DMS153 treated with DMSO at 0.1 percent for 48 hours (cell line): ENCODE measurements around the gene NLRP1.
A peak's percentile ranks its signal among the peaks of the same experiment; 100 is the strongest.

Experiments used
- DNase-seq: peaks from one replicate; lab custom pipeline; 2025; ENCODE audit not compliant: unreplicated experiment; lab: John Stamatoyannopoulos, UW

The NLRP1 gene

GRCh38 chr17:5526821-5527598 lies 57.3 kb downstream of the NLRP1 start:
- DNase-seq: no peak

- no peak for DNase-seq
Observed at GRCh38 chr17:5523249-5523648, 61.1 kb downstream of the NLRP1 start.

- no peak for DNase-seq
Observed at GRCh38 chr17:5522476-5522875, 61.8 kb downstream of the NLRP1 start.

GRCh38 chr17:5516060-5516792 lies 68.1 kb downstream of the NLRP1 start:
- no peak for DNase-seq

GRCh38 chr17:5514976-5515375 lies 69.3 kb downstream of the NLRP1 start:
- DNase-seq: no peak

- DNase-seq: no peak
Observed at GRCh38 chr17:5513628-5514027, 70.7 kb downstream of the NLRP1 start.

- no peak for DNase-seq
Observed at GRCh38 chr17:5511401-5512225, 72.7 kb downstream of the NLRP1 start.

- DNase-seq: no peak
Observed at GRCh38 chr17:5510771-5511170, 73.5 kb downstream of the NLRP1 start.

- DNase-seq: no peak
Observed at GRCh38 chr17:5509482-5509881, 74.8 kb downstream of the NLRP1 start.

GRCh38 chr17:5508810-5509209 lies 75.5 kb downstream of the NLRP1 start:
- no peak for DNase-seq

- no peak for DNase-seq
Observed at GRCh38 chr17:5506307-5506706, 78.0 kb downstream of the NLRP1 start.

GRCh38 chr17:5502552-5502951 lies 81.8 kb downstream of the NLRP1 start:
- no peak for DNase-seq

- no peak for DNase-seq
Observed at GRCh38 chr17:5501685-5502084, 82.6 kb downstream of the NLRP1 start.

GRCh38 chr17:5500589-5501391 lies 83.5 kb downstream of the NLRP1 start:
- DNase-seq: no peak

- no peak for DNase-seq
Observed at GRCh38 chr17:5500247-5500588, 84.1 kb downstream of the NLRP1 start.

GRCh38 chr17:5499476-5500231 lies 84.7 kb downstream of the NLRP1 start:
- no peak for DNase-seq

- DNase-seq: no peak
Observed at GRCh38 chr17:5492970-5493369, 91.3 kb downstream of the NLRP1 start.

- no peak for DNase-seq
Observed at GRCh38 chr17:5488752-5489151, 95.6 kb downstream of the NLRP1 start.

GRCh38 chr17:5486206-5487124 lies 97.8 kb downstream of the NLRP1 start, which contains the start of gene MIS12:
TSS of gene MIS12 (plus strand) at chr17:5486566. CDS start at chr17:5488863, 2,297 bp downstream.
- DNase-seq: peak; percentile 85
